Neural crest cell (in vitro differentiated cells): ENCODE results near the gene SKIL. TPM values are rescaled to one million over a fixed set of nuclear protein-coding genes. Genes with fewer than 3 reads are reported as not detected.
"Not testable (repeated sequence)": the region's sequence is repeated elsewhere in the genome, so short reads cannot be mapped to it uniquely, and the experiment has no call there.

Experiments
- DNase-seq: peaks from one replicate; pipeline ENCODE4 v3.0.0; 2021; ENCODE audit warnings: low read depth, mixed read lengths, low spot score
- H3K27ac Mint-ChIP-seq: one replicate; pipeline ENCODE4 v1.8.0; 2021; ENCODE audit warnings: mild to moderate bottlenecking, mixed read lengths; ENCODE audit not compliant: unreplicated experiment
- H3K27me3 Mint-ChIP-seq: 2 replicates; pipeline ENCODE4 v1.8.0; 2021; ENCODE audit warnings: low read depth, mild to moderate bottlenecking, mixed read lengths
- H3K36me3 Mint-ChIP-seq: 2 replicates; pipeline ENCODE4 v1.8.0; 2021; ENCODE audit warnings: low read depth, mild to moderate bottlenecking, mixed read lengths
- H3K4me1 Mint-ChIP-seq: 2 replicates; pipeline ENCODE4 v1.8.0; 2021; ENCODE audit warnings: mixed read lengths
- H3K4me3 Mint-ChIP-seq: one replicate; pipeline ENCODE4 v1.8.0; 2021; ENCODE audit warnings: mild to moderate bottlenecking, mixed read lengths
- H3K9me3 Mint-ChIP-seq: 2 replicates; pipeline ENCODE4 v1.8.0; 2021; ENCODE audit warnings: mixed read lengths
- total RNA-seq: library from RNA; stranded (reverse); gene quantifications from 2 replicates; pipeline ENCODE4 v1.2.1, GENCODE V29; 2021
- TF ChIP-seq, protein P1 (sequence below): fragments of 200-600 bp; sonication (generic); conservative IDR thresholded peaks from 2 replicates; pipeline ENCODE4 v1.5.0; 2021; ENCODE audit warnings: antibody characterized with exemption, mild to moderate bottlenecking

Gene SKIL
- total RNA-seq, 1 donor from 2014 or later, result 18.0 TPM

GRCh38 chr3:170331143-170331542 is 26.4 kb upstream of the SKIL start:
- H3K9me3 Mint-ChIP-seq, result peaks cover 10% of the 10 kb centered on the region
- peaks cover 6% of the 10 kb centered on the region for H3K36me3 Mint-ChIP-seq
- DNase-seq, result no peak
- H3K27me3 Mint-ChIP-seq, result no peaks in the 10 kb centered on the region
- peaks cover 12% of the 10 kb centered on the region for H3K4me1 Mint-ChIP-seq
- H3K27ac Mint-ChIP-seq, result no peak overlapping the region
- H3K4me3 Mint-ChIP-seq, result no peak overlapping the region
- TF ChIP-seq, protein P1, sequence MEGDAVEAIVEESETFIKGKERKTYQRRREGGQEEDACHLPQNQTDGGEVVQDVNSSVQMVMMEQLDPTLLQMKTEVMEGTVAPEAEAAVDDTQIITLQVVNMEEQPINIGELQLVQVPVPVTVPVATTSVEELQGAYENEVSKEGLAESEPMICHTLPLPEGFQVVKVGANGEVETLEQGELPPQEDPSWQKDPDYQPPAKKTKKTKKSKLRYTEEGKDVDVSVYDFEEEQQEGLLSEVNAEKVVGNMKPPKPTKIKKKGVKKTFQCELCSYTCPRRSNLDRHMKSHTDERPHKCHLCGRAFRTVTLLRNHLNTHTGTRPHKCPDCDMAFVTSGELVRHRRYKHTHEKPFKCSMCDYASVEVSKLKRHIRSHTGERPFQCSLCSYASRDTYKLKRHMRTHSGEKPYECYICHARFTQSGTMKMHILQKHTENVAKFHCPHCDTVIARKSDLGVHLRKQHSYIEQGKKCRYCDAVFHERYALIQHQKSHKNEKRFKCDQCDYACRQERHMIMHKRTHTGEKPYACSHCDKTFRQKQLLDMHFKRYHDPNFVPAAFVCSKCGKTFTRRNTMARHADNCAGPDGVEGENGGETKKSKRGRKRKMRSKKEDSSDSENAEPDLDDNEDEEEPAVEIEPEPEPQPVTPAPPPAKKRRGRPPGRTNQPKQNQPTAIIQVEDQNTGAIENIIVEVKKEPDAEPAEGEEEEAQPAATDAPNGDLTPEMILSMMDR, result no peak

GRCh38 chr3:170337420-170337819 is 20.1 kb upstream of the SKIL start:
- Mint-ChIP-seq H3K4me1 (peaks cover 2% of the 10 kb centered on the region), H3K36me3 (peaks cover under 1% of the 10 kb centered on the region), H3K4me3 (no peak overlapping the region), H3K27ac (no peak overlapping the region), H3K9me3 (peaks cover 9% of the 10 kb centered on the region), H3K27me3 (no peaks in the 10 kb centered on the region)
- TF ChIP-seq, protein P1, result no peak
- DNase-seq, result no peak

DNA sequence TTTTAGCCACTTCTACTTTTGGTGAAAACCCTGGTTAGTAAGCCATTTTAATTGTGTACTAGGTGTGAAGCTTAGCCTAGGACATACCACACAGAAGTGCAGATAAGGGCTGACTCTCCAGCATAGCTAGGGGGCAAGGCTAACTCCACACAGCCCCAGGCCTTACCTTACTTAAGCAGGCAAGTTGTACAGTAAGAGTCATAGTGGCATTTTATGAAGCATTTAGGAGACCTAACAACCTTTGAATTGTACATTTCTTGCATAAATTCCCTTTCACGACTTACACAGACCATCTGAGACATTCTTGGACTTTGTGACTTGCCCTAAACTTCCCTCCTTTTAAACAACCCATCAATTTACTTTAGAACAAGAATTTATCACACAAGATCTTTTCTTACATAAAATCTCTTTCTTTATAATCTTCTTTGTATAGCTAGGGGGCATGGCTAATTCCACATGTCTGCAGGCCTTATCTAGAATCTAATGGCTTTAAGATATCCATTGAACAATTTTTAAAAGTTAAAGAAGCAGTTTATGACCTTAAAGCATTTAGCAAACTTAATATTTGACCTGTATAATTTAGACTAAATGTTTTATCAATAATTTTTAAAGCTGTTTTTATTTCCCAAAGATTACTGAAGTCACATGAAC is 18.7 kb upstream of the SKIL start:
- Mint-ChIP-seq H3K27me3 (no peaks in the 10 kb centered on the region), H3K4me3 (no peak overlapping the region), H3K27ac (no peak overlapping the region), H3K4me1 (no peaks in the 10 kb centered on the region), H3K36me3 (no peaks in the 10 kb centered on the region), H3K9me3 (peaks cover 8% of the 10 kb centered on the region)
- TF ChIP-seq, protein P1, result no peak
- no peak for DNase-seq

DNA sequence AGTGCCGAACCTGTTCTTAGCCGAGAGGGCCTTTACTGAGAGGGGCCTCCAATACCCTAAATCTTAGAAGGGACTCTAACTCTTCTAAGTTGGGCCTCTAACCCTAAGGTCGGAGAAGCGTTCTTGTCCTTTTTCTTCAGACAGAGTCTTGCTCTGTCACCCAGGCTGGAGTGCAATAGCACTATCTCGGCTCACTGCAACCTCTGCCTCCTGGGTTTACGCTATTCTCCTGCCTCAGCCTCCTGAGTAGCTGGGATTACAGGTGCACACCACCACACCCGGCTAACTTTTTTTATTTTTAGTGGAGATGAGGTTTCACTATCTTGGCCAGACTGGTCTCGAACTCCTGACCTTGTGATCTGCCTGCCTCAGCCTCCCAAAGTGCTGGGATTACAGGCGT is 15.2 kb upstream of the SKIL start:
- not testable (repeated sequence) for H3K36me3 Mint-ChIP-seq, DNase-seq, H3K27ac Mint-ChIP-seq, H3K9me3 Mint-ChIP-seq, H3K4me1 Mint-ChIP-seq, H3K4me3 Mint-ChIP-seq, H3K27me3 Mint-ChIP-seq

DNA sequence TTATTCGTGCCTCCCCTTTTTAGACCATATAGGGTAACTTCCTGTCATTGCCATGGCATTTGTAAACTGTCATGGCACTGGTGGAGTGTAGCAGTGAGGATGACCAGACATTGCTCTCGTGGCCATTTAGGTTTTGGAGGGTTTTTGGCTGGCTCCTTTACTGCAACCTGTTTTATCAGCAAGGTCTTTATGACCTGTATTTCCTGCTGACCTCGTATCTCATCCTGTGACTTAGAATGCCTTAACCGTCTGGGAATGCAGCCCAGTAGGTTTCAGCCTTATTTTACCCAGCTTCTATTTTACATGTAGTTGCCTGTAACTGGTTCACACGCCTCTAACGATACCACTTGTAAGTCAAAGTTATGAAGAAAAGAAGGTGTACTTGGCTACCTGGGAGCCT is 13.7 kb upstream of the SKIL start:
- H3K9me3 Mint-ChIP-seq, H3K27ac Mint-ChIP-seq: not testable (repeated sequence)

DNA sequence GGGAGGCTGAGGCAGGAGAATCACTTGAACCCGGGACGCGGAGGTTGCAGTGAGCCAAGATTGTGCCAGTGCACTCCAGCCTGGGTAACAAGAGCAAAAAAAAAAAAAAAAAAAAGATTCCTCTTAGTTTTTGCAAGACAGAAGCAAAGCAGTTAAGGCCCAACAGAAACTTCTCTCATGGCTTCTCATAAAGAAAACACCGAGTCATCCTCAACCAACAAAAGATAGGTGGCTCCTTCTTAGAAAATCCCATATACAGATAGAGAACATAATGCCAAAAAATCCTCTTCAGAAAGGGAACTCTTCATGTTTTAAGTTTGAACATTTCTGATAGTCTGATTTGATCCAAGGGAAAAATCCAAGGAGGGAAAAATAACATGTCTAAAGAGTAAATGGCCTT is 12.5 kb upstream of the SKIL start:
- no peaks in the 10 kb centered on the region for H3K4me1 Mint-ChIP-seq
- H3K27ac Mint-ChIP-seq, result no peak overlapping the region
- DNase-seq, result no peak
- H3K4me3 Mint-ChIP-seq, result no peak overlapping the region
- no peaks in the 10 kb centered on the region for H3K27me3 Mint-ChIP-seq
- TF ChIP-seq, protein P1, result no peak
- no peaks in the 10 kb centered on the region for H3K9me3 Mint-ChIP-seq
- no peaks in the 10 kb centered on the region for H3K36me3 Mint-ChIP-seq

More for the DNA sequence above, 13.7 kb upstream of the SKIL start:
- not testable (repeated sequence) for DNase-seq, H3K27me3 Mint-ChIP-seq, H3K4me3 Mint-ChIP-seq, H3K36me3 Mint-ChIP-seq, H3K4me1 Mint-ChIP-seq
